PC-9 (cell line): ENCODE measurements around the gene ENPP3. TPM values are rescaled to one million over a fixed set of nuclear protein-coding genes. Genes with fewer than 3 reads are reported as not detected.

ENCODE experiments used
- BruUV-seq: library from RNA; stranded (reverse); fragments of 400-500 nt; replicated peaks from 2 replicates; lab custom pipeline; 2021; lab: Mats Ljungman, UMichigan
- CTCF ChIA-PET: fragments of 300-600 bp; sonication (Branson Sonifier 250); formaldehyde crosslinking; loops from one replicate; lab custom pipeline; 2022; ENCODE audit warnings: antibody characterized with exemption; lab: Charles Lee
- POLR2A ChIA-PET: fragments of 300-600 bp; sonication (Branson Sonifier 250); formaldehyde crosslinking; loops from one replicate; lab custom pipeline; 2022; ENCODE audit warnings: antibody characterized with exemption; ENCODE audit not compliant: unreplicated experiment; lab: Charles Lee
- DNase-seq, 2 experiments: peaks; one replicate each; pipeline versions ENCODE4 v3.0.0 to v3.0.0-alpha.2; 2015 to 2022; ENCODE audit warnings: mixed read lengths in 1 of 2
- H2AFZ ChIP-seq: fragments of 200-600 bp; sonication (generic); 2 replicates; pipeline ENCODE4 v1.8.1; 2017; ENCODE audit warnings: antibody characterized with exemption
- H3F3A ChIP-seq: fragments of 200-600 bp; sonication (generic); 2 replicates; pipeline ENCODE4 v1.8.1; 2017; ENCODE audit warnings: antibody characterized with exemption, mild to moderate bottlenecking, low read depth; ENCODE audit not compliant: insufficient read depth
- H3K27ac ChIP-seq: fragments of 200-600 bp; sonication (generic); 2 replicates; pipeline ENCODE4 v1.6.1; 2016; ENCODE audit warnings: mixed run types
- H3K27me3 ChIP-seq: fragments of 200-600 bp; sonication (generic); 2 replicates; pipeline ENCODE4 v1.6.1; 2016; ENCODE audit warnings: low read depth, mixed run types; ENCODE audit not compliant: insufficient read depth
- H3K36me3 ChIP-seq: fragments of 200-600 bp; sonication (generic); 2 replicates; pipeline ENCODE4 v1.6.1; 2016; ENCODE audit warnings: low read depth, mixed run types
- H3K4me1 ChIP-seq: fragments of 200-600 bp; sonication (generic); replicated peaks from 2 replicates; pipeline ENCODE4 v1.6.1; 2016; ENCODE audit warnings: mixed run types; ENCODE audit not compliant: insufficient read depth
- H3K4me2 ChIP-seq: fragments of 200-600 bp; sonication (generic); 2 replicates; pipeline ENCODE4 v1.6.1; 2017; ENCODE audit warnings: mixed run types
- H3K4me3 ChIP-seq: fragments of 200-600 bp; sonication (generic); 2 replicates; pipeline ENCODE4 v1.6.1; 2016; ENCODE audit warnings: mixed run types
- H3K79me2 ChIP-seq: fragments of 200-600 bp; sonication (generic); 2 replicates; pipeline ENCODE4 v1.6.1; 2017; ENCODE audit warnings: low read depth, mixed run types
- H3K9me2 ChIP-seq: fragments of 200-600 bp; sonication (generic); 2 replicates; pipeline ENCODE4 v1.8.1; 2017; ENCODE audit warnings: mild to moderate bottlenecking; ENCODE audit not compliant: insufficient read depth
- H3K9me3 ChIP-seq: fragments of 200-600 bp; sonication (generic); 2 replicates; pipeline ENCODE4 v1.8.1; 2016; ENCODE audit warnings: low read depth; ENCODE audit not compliant: insufficient read depth
- H4K20me1 ChIP-seq: fragments of 200-600 bp; sonication (generic); 2 replicates; pipeline ENCODE4 v1.8.1; 2017; ENCODE audit not compliant: insufficient read depth
- EZH2 ChIP-seq: fragments of 200-600 bp; sonication (generic); IDR thresholded peaks from 2 replicates; pipeline ENCODE4 v1.8.0; 2017; ENCODE audit warnings: antibody characterized with exemption, low read depth
- intact Hi-C: fragments of 100-400 bp; cut with micrococcal nuclease; formaldehyde crosslinking; loops from one replicate; pipeline ENCODE4 v1.10.0; 2022; ENCODE audit not compliant: unreplicated experiment
- total RNA-seq: library from RNA; stranded (reverse); gene quantifications from 2 replicates; pipeline ENCODE4 v1.2.3, GENCODE V29; 2021
- TF ChIP-seq, protein P1 (sequence below): fragments of 200-600 bp; sonication (generic); conservative IDR thresholded peaks from 2 replicates; pipeline ENCODE4 v1.6.1; 2017; ENCODE audit warnings: mixed run types, antibody characterized with exemption, mild to moderate bottlenecking, moderate library complexity

ENPP3 gene
- total RNA-seq, 1 experiment from 2014 or later: not detected

- no peak for TF ChIP-seq EZH2
- TF ChIP-seq, protein P1, sequence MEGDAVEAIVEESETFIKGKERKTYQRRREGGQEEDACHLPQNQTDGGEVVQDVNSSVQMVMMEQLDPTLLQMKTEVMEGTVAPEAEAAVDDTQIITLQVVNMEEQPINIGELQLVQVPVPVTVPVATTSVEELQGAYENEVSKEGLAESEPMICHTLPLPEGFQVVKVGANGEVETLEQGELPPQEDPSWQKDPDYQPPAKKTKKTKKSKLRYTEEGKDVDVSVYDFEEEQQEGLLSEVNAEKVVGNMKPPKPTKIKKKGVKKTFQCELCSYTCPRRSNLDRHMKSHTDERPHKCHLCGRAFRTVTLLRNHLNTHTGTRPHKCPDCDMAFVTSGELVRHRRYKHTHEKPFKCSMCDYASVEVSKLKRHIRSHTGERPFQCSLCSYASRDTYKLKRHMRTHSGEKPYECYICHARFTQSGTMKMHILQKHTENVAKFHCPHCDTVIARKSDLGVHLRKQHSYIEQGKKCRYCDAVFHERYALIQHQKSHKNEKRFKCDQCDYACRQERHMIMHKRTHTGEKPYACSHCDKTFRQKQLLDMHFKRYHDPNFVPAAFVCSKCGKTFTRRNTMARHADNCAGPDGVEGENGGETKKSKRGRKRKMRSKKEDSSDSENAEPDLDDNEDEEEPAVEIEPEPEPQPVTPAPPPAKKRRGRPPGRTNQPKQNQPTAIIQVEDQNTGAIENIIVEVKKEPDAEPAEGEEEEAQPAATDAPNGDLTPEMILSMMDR: no peak
- Histone ChIP-seq H3K4me1 (no peaks in the 10 kb centered on the region), H3K9me2 (no peaks in the 10 kb centered on the region), H3F3A (no peaks in the 10 kb centered on the region), H3K4me2 (no peak overlapping the region), H3K36me3 (no peaks in the 10 kb centered on the region), H4K20me1 (no peaks in the 10 kb centered on the region), H3K9me3 (no peaks in the 10 kb centered on the region), H3K27ac (no peak overlapping the region), H3K4me3 (no peak overlapping the region), H2AFZ (no peak overlapping the region), H3K79me2 (no peaks in the 10 kb centered on the region), H3K27me3 (no peaks in the 10 kb centered on the region)
- DNase-seq: no peak
- intact Hi-C loops: no loop called here
- CTCF ChIA-PET: no interaction called here
- POLR2A ChIA-PET: no interaction called here
- BruUV-seq: no TSS peak
These were observed 125.9 kb downstream of the ENPP3 start for GRCh38 chr6:131762984-131763383.

DNA sequence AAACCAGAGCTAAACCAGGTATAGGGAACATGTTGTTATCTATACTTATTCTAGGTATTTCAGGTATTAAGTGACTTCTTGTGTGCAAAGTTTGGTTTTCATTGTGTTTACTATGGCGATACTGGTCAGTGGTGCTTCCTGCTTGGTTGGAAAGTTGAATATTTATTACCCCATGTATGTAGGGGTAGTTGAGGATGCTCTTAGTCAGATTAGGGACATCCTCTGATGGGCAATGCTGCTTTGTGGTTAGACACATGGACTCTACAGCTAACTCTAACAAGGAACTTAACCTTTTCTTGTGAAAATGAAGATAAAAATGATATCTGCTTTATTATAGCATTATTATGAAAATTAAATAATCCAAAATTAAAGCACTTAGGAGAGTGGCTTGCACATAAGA, 126.6 kb downstream of the ENPP3 start:
- Histone ChIP-seq H2AFZ (no peak overlapping the region), H3K27ac (no peak overlapping the region), H4K20me1 (no peaks in the 10 kb centered on the region), H3K27me3 (no peaks in the 10 kb centered on the region), H3K9me3 (no peaks in the 10 kb centered on the region), H3K4me2 (no peak overlapping the region), H3K79me2 (no peaks in the 10 kb centered on the region), H3K36me3 (no peaks in the 10 kb centered on the region), H3F3A (no peaks in the 10 kb centered on the region), H3K9me2 (no peaks in the 10 kb centered on the region), H3K4me1 (no peaks in the 10 kb centered on the region), H3K4me3 (no peak overlapping the region)
- TF ChIP-seq, protein P1: no peak
- TF ChIP-seq EZH2: no peak
- CTCF ChIA-PET: no interaction called here
- intact Hi-C loops: no loop called here
- DNase-seq: no peak
- POLR2A ChIA-PET: no interaction called here
- no TSS peak for BruUV-seq

DNA sequence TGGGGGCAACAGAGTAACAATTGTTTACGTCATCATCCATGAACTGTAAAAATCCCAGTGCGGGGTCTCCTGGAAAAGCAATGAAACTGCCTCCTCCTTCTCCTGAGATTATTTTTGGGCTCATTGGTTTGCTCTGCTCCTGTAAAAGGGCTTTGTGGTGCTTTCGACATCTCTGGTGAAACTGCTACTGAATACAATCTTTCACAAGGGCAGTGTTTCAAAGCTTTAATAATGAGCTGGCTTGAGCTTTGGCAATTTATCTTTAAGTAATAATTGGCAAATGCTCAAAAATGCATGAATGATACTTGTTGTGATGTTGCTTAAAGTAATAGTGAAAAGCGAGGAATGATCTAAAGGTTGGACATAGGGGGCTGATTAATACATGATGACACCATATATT, 127.2 kb downstream of the ENPP3 start:
- H3K9me2 ChIP-seq: no peaks in the 10 kb centered on the region
- no peak overlapping the region for H3K4me2 ChIP-seq
- no peaks in the 10 kb centered on the region for H3K4me1 ChIP-seq
- H3K27me3 ChIP-seq: no peaks in the 10 kb centered on the region
- no peak overlapping the region for H3K4me3 ChIP-seq
- no peaks in the 10 kb centered on the region for H3K9me3 ChIP-seq
- H3K79me2 ChIP-seq: no peaks in the 10 kb centered on the region
- ChIA-PET CTCF (no interaction called here), POLR2A (no interaction called here)
- no TSS peak for BruUV-seq
- H3K36me3 ChIP-seq: no peaks in the 10 kb centered on the region
- intact Hi-C loops: no loop called here
- no peak for DNase-seq
- TF ChIP-seq, protein P1: no peak
- TF ChIP-seq EZH2: no peak
- no peaks in the 10 kb centered on the region for H4K20me1 ChIP-seq
- H2AFZ ChIP-seq: no peak overlapping the region; the same call in 1 of the 2 replicates
- H3K27ac ChIP-seq: no peak overlapping the region
- H3F3A ChIP-seq: no peaks in the 10 kb centered on the region
